SK-N-SH (cell line): ENCODE measurements around the gene SPTB. TPM values are rescaled to one million over a fixed set of nuclear protein-coding genes. Genes with fewer than 3 reads are reported as not detected.

ENCODE experiments used
- CTCF ChIA-PET: fragments of 300-600, 350-600 bp; formaldehyde crosslinking; extraction: SDS; loops from one replicate; lab custom pipeline; 2021; lab: Yijun Ruan, JAX
- POLR2A ChIA-PET: fragments of 350-600 bp; sonication (Branson Sonifier 250); formaldehyde crosslinking; extraction: SDS; loops from one replicate; lab custom pipeline; 2020; ENCODE audit warnings: antibody characterized with exemption, inconsistent platforms; lab: Yijun Ruan, JAX
- DNase-seq: peaks from one replicate; pipeline ENCODE4 v3.0.0; 2012
- H2AFZ ChIP-seq: fragments of 200-600 bp; sonication (generic); 2 replicates; pipeline ENCODE4 v1.8.1; 2016; ENCODE audit warnings: antibody characterized with exemption, mild to moderate bottlenecking, low read depth
- H3F3A ChIP-seq: fragments of 200-600 bp; sonication (generic); replicated peaks from 2 replicates; pipeline ENCODE3; 2016; ENCODE audit warnings: antibody characterized with exemption, mild to moderate bottlenecking; ENCODE audit not compliant: insufficient read depth
- H3K27ac ChIP-seq, 2 experiments: fragments of 200-500 bp in 1 of 2; fragments of 200-600 bp in 1 of 2; sonication (Bioruptor generic) in 1 of 2; sonication (generic), shearing (Covaris generic) in 1 of 2; 2 replicates each; pipeline versions ENCODE4 v1.5.1 to v1.6.1; 2014 to 2016; ENCODE audit warnings: low read depth in 2 of 2, inconsistent platforms in 1 of 2, low read length in 1 of 2, mild to moderate bottlenecking in 1 of 2, mixed read lengths in 1 of 2
- H3K27me3 ChIP-seq: fragments of 200-600 bp; sonication (generic), shearing (Covaris generic); 2 replicates; pipeline ENCODE4 v1.6.1; 2016; ENCODE audit warnings: mixed run types; ENCODE audit not compliant: insufficient read depth
- H3K36me3 ChIP-seq, 2 experiments: fragments of 200-500 bp in 1 of 2; fragments of 200-600 bp in 1 of 2; sonication (Bioruptor generic) in 1 of 2; sonication (generic) in 1 of 2; replicated peaks in 1 of 2; 2 replicates each; pipeline versions ENCODE3 to v1.5.1; 2014 to 2016; ENCODE audit warnings: low read length in 1 of 2, mild to moderate bottlenecking in 1 of 2; ENCODE audit not compliant: insufficient read depth in 2 of 2, control insufficient read depth in 1 of 2
- H3K4me1 ChIP-seq, 2 experiments: fragments of 200-500 bp in 1 of 2; fragments of 200-600 bp in 1 of 2; sonication (Bioruptor generic) in 1 of 2; sonication (generic), shearing (Covaris generic) in 1 of 2; 2 replicates each; pipeline versions ENCODE4 v1.5.1 to v1.6.1; 2014 to 2016; ENCODE audit warnings: low read depth in 1 of 2, low read length in 1 of 2, mixed run types in 1 of 2; ENCODE audit not compliant: insufficient read depth in 2 of 2, control insufficient read depth in 1 of 2
- H3K4me2 ChIP-seq: fragments of 200-600 bp; sonication (generic), shearing (Covaris generic); 2 replicates; pipeline ENCODE4 v1.6.1; 2017; ENCODE audit warnings: mixed run types
- H3K4me3 ChIP-seq, 2 experiments: fragments of 200-500 bp in 1 of 2; fragments of 200-600 bp in 1 of 2; sonication (Bioruptor generic) in 1 of 2; sonication (generic), shearing (Covaris generic) in 1 of 2; 2 replicates each; pipeline versions ENCODE4 v1.5.1 to v1.8.1; 2014 to 2016; ENCODE audit warnings: low read depth in 2 of 2, inconsistent platforms in 1 of 2, low read length in 1 of 2, mild to moderate bottlenecking in 1 of 2, mixed read lengths in 1 of 2, moderate library complexity in 1 of 2
- H3K79me2 ChIP-seq: fragments of 200-600 bp; sonication (generic); 2 replicates; pipeline ENCODE4 v1.8.1; 2017; ENCODE audit warnings: mild to moderate bottlenecking; ENCODE audit not compliant: insufficient read depth
- H3K9ac ChIP-seq: fragments of 200-600 bp; sonication (generic); 2 replicates; pipeline ENCODE4 v1.6.1; 2017; ENCODE audit warnings: mixed run types
- H3K9me2 ChIP-seq: fragments of 200-600 bp; sonication (generic); 2 replicates; pipeline ENCODE4 v1.6.1; 2017; ENCODE audit warnings: mixed run types
- H3K9me3 ChIP-seq: fragments of 200-600 bp; sonication (generic); 2 replicates; pipeline ENCODE4 v1.6.1; 2017; ENCODE audit warnings: mixed run types, mild to moderate bottlenecking, moderate library complexity
- H4K20me1 ChIP-seq: fragments of 200-600 bp; sonication (generic); 2 replicates; pipeline ENCODE4 v1.6.1; 2017; ENCODE audit warnings: mild to moderate bottlenecking, mixed run types; ENCODE audit not compliant: insufficient read depth
- CHD2 ChIP-seq: fragments of 150-350 bp; IDR thresholded peaks from 2 replicates; pipeline ENCODE4 v1.6.1; 2018; ENCODE audit warnings: low read length; ENCODE audit not compliant: partially characterized antibody
- EZH2phosphoT487 ChIP-seq: fragments of 200-600 bp; sonication (generic); IDR thresholded peaks from 2 replicates; pipeline ENCODE4 v1.6.1; 2017; ENCODE audit warnings: low read depth, mixed run types, mild to moderate bottlenecking, antibody characterized with exemption, moderate library complexity, borderline replicate concordance
- FOSL2 ChIP-seq: IDR thresholded peaks from 2 replicates; pipeline ENCODE4 v1.4.0; 2012; ENCODE audit warnings: low read depth, mild to moderate bottlenecking, moderate library complexity, borderline replicate concordance
- FOXM1 ChIP-seq: IDR thresholded peaks from 2 replicates; pipeline ENCODE4 v1.4.0; 2012; ENCODE audit warnings: low read depth, mild to moderate bottlenecking
- GABPA ChIP-seq: IDR thresholded peaks from 2 replicates; pipeline ENCODE4 v1.4.0; 2012; ENCODE audit warnings: low read depth, mild to moderate bottlenecking
- GATA2 ChIP-seq: sonication (generic); formaldehyde crosslinking; IDR thresholded peaks from 2 replicates; pipeline ENCODE4 v1.5.0; 2020; ENCODE audit warnings: mild to moderate bottlenecking, missing genetic modification reagents
- MEF2A ChIP-seq: IDR thresholded peaks from 2 replicates; pipeline ENCODE4 v1.4.0; 2012; ENCODE audit warnings: low read depth, borderline replicate concordance
- MXI1 ChIP-seq: IDR thresholded peaks from 2 replicates; pipeline ENCODE4 v1.6.1; 2012; ENCODE audit warnings: mild to moderate bottlenecking, low read depth, low read length, improper control_type of control experiment
- NRF1 ChIP-seq: IDR thresholded peaks from 2 replicates; pipeline ENCODE4 v1.6.1; 2012; ENCODE audit warnings: low read depth, mild to moderate bottlenecking, low read length
- RXRA ChIP-seq: IDR thresholded peaks from 2 replicates; pipeline ENCODE4 v1.4.0; 2012; ENCODE audit warnings: low read depth, mild to moderate bottlenecking, borderline replicate concordance
- SIN3A ChIP-seq: IDR thresholded peaks from 2 replicates; pipeline ENCODE4 v1.6.1; 2012; ENCODE audit warnings: low read depth, mild to moderate bottlenecking, low read length, moderate library complexity, borderline replicate concordance
- SMC3 ChIP-seq: IDR thresholded peaks from 2 replicates; pipeline ENCODE4 v1.6.1; 2012; ENCODE audit warnings: low read depth, low read length, improper control_type of control experiment
- TAF1 ChIP-seq: IDR thresholded peaks from 2 replicates; pipeline ENCODE4 v1.6.1; 2012; ENCODE audit warnings: low read depth, mild to moderate bottlenecking, low read length, moderate library complexity, borderline replicate concordance
- TCF12 ChIP-seq: IDR thresholded peaks from 2 replicates; pipeline ENCODE4 v1.4.0; 2012
- YY1 ChIP-seq: IDR thresholded peaks from 2 replicates; pipeline ENCODE4 v1.4.0; 2012; ENCODE audit warnings: low read depth, mild to moderate bottlenecking
- WGBS: methylation state at CpG from one replicate; pipeline ENCODE4 v1.1.6; 2017; ENCODE audit warnings: low lambda C conversion rate; 5-methylcytosine and 5-hydroxymethylcytosine counted together
- polyA plus RNA-seq, 3 experiments: library from polyadenylated mRNA; depleted of rRNA; stranded (reverse); fragments of >200 nt; gene quantifications; 2 replicates each; pipeline ENCODE4 v1.2.3, GENCODE V29; 2012
- TF ChIP-seq, protein P1 (sequence below): IDR thresholded peaks from 2 replicates; pipeline ENCODE4 v1.4.0; 2012; ENCODE audit warnings: low read depth
- TF ChIP-seq, protein P2 (sequence below): IDR thresholded peaks from 2 replicates; pipeline ENCODE4 v1.6.1; 2012; ENCODE audit warnings: mild to moderate bottlenecking, low read depth, low read length, moderate library complexity
- TF ChIP-seq, protein P3 (sequence below): IDR thresholded peaks from 2 replicates; pipeline ENCODE4 v1.4.0; 2012; ENCODE audit warnings: low read depth, borderline replicate concordance
- TF ChIP-seq, protein P4 (sequence below): IDR thresholded peaks from 2 replicates; pipeline ENCODE4; 2012

SPTB gene
- polyA plus RNA-seq, 1 of the 3 experiments (the other 2 are of a cell fraction), result 0.15 TPM

DNA sequence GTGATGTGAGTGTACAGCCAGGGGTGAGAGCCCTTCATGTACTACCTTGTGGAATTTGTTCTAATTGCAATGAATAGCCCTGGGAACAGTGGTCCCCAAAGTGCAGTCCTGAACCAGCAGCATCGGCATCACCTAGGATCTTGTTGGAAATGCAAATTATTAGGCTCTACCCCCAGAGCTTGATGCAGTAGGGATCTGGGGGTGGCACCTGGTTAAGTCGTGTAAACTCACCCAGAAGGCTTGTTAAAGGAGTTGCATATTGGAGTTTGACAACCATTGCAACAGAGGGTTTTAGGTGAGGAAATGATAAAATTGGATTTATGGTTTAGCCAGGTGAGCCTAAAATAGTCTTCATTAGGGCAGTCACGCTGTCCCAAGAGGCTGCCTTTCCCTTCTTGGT, 102.2 kb downstream of the SPTB start:
- Histone ChIP-seq H3K4me3 (no peak overlapping the region), H3K27ac (no peak overlapping the region), H4K20me1 (no peaks in the 10 kb centered on the region), H3K9me3 (no peaks in the 10 kb centered on the region), H3K9ac (no peak overlapping the region), H3K27me3 (no peaks in the 10 kb centered on the region), H3K9me2 (no peaks in the 10 kb centered on the region), H3K4me2 (no peak overlapping the region), H3K36me3 (peaks cover 0 to 5% of the 10 kb centered on the region in 2 experiments), H2AFZ (no peak overlapping the region), H3K79me2 (no peaks in the 10 kb centered on the region), H3K4me1 (peaks cover 0 to 6% of the 10 kb centered on the region in 2 experiments; a peak in 1 of 4 replicates), H3F3A (no peaks in the 10 kb centered on the region)
- POLR2A ChIA-PET, result no interaction called here
- CTCF ChIA-PET, result interaction anchor here (1.0 to 4.0 kb wide), 5 partner anchors 13 to 141 kb away, joined by 5 to 18 read pairs (median 13); no protein-coding TSS in a partner anchor
- TF ChIP-seq, protein P1, sequence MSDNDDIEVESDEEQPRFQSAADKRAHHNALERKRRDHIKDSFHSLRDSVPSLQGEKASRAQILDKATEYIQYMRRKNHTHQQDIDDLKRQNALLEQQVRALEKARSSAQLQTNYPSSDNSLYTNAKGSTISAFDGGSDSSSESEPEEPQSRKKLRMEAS, result no peak
- TF ChIP-seq FOSL2 (no peak), SIN3A (no peak), TAF1 (no peak), GATA2 (CRISPR knock-in tag) (no peak)
- WGBS, result 81% methylated on average over 3 of the region's 3 CpGs
- DNase-seq, result no peak

DNA sequence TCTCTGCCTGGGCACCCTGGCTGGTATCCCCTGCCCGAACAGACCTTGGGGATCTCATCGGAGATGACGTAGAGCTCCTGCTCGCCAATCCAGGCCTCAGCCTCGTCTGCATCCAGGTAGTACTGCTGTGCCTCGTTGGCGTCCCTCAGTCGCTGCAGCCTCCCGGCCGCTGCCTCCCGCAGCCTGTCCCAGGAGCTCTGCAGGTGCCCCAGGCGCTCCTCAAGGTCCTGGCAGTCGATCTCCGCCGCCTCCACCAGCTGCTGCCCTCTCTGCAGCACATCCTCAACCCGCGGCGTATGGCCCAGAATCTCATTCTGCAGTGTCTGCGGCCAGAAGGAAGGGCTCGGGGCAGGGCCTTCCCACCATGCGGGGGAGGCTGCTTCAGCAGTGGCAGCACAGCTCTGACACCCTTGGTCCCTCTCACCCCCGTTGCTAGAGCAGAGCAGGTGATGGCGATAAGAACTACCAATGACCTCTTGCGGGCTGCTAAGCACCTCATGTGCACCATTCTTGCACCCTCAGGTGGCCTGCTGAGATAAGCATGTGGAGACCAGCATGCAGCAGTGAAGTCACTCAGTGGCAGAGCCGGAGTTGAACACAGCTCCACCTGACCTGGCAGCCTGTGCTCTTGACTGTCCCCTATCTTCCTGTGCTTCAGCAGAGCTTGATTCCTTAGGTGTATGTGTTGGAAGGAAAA, 104.5 kb downstream of the SPTB start:
- Histone ChIP-seq H3K36me3 (peaks cover 0 to 5% of the 10 kb centered on the region in 2 experiments), H4K20me1 (no peaks in the 10 kb centered on the region), H3K9me3 (no peaks in the 10 kb centered on the region), H3K27ac (no peak overlapping the region), H3K79me2 (no peaks in the 10 kb centered on the region), H3K9me2 (no peaks in the 10 kb centered on the region), H3K4me1 (peaks cover 0 to 6% of the 10 kb centered on the region in 2 experiments; a peak in 1 of 4 replicates), H2AFZ (no peak overlapping the region), H3K9ac (no peak overlapping the region), H3K4me3 (no peak overlapping the region), H3K27me3 (no peaks in the 10 kb centered on the region), H3F3A (no peaks in the 10 kb centered on the region), H3K4me2 (no peak overlapping the region)
- no peak for TF ChIP-seq YY1
- TF ChIP-seq, protein P2, sequence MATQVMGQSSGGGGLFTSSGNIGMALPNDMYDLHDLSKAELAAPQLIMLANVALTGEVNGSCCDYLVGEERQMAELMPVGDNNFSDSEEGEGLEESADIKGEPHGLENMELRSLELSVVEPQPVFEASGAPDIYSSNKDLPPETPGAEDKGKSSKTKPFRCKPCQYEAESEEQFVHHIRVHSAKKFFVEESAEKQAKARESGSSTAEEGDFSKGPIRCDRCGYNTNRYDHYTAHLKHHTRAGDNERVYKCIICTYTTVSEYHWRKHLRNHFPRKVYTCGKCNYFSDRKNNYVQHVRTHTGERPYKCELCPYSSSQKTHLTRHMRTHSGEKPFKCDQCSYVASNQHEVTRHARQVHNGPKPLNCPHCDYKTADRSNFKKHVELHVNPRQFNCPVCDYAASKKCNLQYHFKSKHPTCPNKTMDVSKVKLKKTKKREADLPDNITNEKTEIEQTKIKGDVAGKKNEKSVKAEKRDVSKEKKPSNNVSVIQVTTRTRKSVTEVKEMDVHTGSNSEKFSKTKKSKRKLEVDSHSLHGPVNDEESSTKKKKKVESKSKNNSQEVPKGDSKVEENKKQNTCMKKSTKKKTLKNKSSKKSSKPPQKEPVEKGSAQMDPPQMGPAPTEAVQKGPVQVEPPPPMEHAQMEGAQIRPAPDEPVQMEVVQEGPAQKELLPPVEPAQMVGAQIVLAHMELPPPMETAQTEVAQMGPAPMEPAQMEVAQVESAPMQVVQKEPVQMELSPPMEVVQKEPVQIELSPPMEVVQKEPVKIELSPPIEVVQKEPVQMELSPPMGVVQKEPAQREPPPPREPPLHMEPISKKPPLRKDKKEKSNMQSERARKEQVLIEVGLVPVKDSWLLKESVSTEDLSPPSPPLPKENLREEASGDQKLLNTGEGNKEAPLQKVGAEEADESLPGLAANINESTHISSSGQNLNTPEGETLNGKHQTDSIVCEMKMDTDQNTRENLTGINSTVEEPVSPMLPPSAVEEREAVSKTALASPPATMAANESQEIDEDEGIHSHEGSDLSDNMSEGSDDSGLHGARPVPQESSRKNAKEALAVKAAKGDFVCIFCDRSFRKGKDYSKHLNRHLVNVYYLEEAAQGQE, result no peak
- no peak for TF ChIP-seq MEF2A
- TF ChIP-seq, protein P3, sequence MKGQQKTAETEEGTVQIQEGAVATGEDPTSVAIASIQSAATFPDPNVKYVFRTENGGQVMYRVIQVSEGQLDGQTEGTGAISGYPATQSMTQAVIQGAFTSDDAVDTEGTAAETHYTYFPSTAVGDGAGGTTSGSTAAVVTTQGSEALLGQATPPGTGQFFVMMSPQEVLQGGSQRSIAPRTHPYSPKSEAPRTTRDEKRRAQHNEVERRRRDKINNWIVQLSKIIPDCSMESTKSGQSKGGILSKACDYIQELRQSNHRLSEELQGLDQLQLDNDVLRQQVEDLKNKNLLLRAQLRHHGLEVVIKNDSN, result no peak
- no peak for TF ChIP-seq GABPA
- TF ChIP-seq RXRA, result no peak
- TF ChIP-seq, protein P4, sequence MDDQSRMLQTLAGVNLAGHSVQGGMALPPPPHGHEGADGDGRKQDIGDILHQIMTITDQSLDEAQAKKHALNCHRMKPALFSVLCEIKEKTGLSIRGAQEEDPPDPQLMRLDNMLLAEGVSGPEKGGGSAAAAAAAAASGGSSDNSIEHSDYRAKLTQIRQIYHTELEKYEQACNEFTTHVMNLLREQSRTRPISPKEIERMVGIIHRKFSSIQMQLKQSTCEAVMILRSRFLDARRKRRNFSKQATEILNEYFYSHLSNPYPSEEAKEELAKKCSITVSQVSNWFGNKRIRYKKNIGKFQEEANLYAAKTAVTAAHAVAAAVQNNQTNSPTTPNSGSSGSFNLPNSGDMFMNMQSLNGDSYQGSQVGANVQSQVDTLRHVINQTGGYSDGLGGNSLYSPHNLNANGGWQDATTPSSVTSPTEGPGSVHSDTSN, result no peak
- TF ChIP-seq CHD2, result no peak
- no peak for TF ChIP-seq TCF12
- TF ChIP-seq SIN3A, result no peak
- TF ChIP-seq NRF1, result no peak
- no peak for TF ChIP-seq EZH2phosphoT487
- TF ChIP-seq MXI1, result no peak
- TF ChIP-seq SMC3, result no peak
- no peak for TF ChIP-seq FOXM1
- no peak for TF ChIP-seq TAF1
- TF ChIP-seq GATA2 (CRISPR knock-in tag), result no peak
- ChIA-PET CTCF (interaction anchor here (0.8 to 4.4 kb wide), 7 partner anchors 10 to 136 kb away, joined by 3 to 23 read pairs (median 6); no protein-coding TSS in a partner anchor), POLR2A (interaction anchor here (1.2 kb wide), 1 partner anchor 117 kb away, joined by 3 read pairs; no protein-coding TSS in a partner anchor)
- 90% methylated on average over 20 of the region's 25 CpGs for WGBS
- DNase-seq, result no peak
